G401.6 (cell line): ENCODE measurements around the gene S100A14.
"Not testable (repeated sequence)": the region's sequence is repeated elsewhere in the genome, so short reads cannot be mapped to it uniquely, and the experiment has no call there.

Source experiments
- FAIRE-seq: peaks from 2 replicates; lab custom pipeline; 2012; peaks lifted over from hg19 to GRCh38; lab: Jason Lieb, UNC

S100A14 gene

GRCh38 chr1:153614906-153615305 is 1.2 kb downstream of the S100A14 start:
- FAIRE-seq, result no peak

GRCh38 chr1:153614189-153614900 is 1.8 kb downstream of the S100A14 start:
- FAIRE-seq, result no peak

DNA sequence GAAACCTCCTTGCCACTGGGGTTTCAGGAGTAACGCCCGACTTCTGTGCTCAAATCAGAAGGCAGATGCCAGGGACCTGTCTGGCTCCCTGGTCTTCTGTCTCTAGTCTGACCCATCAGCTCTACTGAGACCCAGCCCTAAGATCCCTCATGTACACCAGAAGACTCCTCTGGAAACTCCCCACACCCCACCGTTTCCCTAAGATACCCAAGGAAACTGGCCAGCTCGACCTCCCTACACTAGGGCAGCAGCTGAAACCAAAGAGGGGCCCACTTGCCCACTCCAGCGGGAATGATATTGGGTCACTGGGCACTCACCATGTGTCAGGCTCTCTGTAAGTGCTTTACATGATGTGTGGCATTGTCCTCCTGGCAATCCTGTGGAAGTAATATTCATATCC is 2.7 kb downstream of the S100A14 start:
- no peak for FAIRE-seq

- no peak for FAIRE-seq
These were observed 3.3 kb downstream of the S100A14 start, which contains the start of gene S100A16 for GRCh38 chr1:153612755-153613331. S100A16 (minus strand) TSS chr1:153613137; CDS start chr1:153608151, 4,986 bp downstream.

DNA sequence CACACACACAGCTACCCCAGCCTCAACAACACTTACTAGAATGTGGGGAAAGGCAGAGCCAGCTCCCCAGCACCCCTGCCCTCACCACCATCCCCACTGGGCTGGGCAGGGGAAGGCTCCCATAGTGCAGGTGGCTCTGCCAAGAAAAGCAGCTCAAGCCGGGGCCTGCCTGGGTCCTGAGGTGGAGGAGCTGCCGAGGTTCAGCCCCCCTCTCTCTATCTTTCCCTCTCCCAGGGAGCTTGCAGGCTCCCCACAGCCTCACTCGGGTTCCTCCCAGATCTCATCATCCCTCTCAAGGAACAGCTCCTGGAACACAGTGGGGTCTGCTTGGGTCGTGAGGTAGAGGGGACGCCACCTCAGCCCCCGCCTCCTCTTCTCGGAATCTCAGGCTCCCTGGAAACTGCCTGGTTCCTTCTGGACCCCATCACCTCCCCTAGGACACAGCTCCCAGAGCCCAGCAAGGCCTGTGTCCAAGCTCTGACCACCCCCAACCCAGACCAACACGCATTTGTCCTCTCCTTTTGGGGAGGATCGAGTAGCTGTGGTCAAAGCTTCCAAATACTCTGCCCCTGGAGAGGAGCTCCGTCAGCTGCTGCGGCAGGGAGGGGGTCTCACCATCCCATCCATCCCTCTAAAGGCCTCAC is 3.9 kb downstream of the S100A14 start:
- FAIRE-seq, result no peak

GRCh38 chr1:153611356-153611755 is 4.8 kb downstream of the S100A14 start:
- FAIRE-seq, result no peak

DNA sequence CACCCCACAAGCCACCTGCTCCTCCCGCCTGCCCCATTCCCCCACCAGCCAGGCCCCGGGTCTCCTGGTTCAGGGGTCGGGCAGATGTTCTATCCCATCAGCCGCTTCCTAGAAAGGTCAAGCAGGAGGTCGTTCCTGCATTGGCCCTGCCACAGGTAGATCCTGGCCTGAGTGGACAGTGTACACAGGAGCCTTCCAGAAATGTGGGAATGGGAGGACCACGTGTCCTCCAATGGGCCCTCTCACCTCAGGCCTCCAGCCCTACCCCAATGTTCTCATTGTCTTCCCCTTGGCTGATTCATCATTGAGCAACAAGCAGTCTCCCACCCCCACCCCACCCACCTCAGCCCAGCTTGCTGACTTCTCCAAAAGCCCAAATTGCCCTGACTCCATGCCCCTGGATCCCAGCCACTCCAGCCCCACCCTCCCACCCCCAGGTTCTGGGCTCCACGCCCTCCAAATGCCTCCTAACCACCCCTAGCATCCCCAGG is 5.3 kb downstream of the S100A14 start:
- no peak for FAIRE-seq

DNA sequence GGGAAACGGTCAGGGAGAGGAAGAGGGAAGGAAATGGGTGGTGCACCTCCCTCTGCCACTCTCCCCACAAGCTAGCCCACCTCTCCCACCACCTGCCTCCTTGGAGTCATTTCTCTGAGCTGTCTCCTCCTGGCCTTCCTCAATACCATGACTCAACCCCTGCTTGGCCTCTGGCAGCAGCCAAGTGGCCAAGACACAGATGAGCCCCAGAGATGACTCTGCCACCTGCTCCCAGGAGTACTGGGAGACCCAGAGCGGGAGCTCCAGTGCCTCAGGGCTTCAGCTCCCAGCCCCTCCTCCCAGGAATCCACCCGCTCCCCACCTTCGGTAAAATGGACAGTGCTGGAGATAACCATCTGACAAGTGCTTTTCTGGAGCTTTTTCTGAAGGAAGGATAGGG is 5.8 kb downstream of the S100A14 start:
- FAIRE-seq, result no peak

- FAIRE-seq, result no peak
These were observed 6.6 kb downstream of the S100A14 start for GRCh38 chr1:153609585-153609907.

- FAIRE-seq, result no peak
These were observed 7.2 kb downstream of the S100A14 start for GRCh38 chr1:153608742-153609584.

GRCh38 chr1:153608089-153608682 is 7.9 kb downstream of the S100A14 start:
- no peak for FAIRE-seq

DNA sequence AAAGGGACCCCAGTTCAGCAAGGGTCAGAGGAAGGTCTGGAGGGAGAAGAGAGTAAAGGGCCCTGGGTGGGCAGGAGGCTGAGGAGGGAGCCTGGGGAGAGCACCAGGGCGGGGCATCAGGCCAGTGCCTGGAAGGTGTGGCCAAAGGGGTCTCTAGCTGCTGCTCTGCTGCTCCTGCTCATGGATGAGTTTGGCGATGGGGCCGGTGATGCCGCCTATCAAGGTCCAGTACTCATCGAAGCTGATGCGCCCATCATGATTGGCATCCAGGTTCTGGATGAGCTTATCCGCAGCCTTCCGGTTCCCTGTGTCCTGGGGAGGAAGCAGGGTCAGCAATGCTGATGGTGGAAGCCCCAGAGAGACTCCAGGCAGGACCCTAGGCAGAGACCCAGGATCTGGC is 8.7 kb downstream of the S100A14 start:
- no peak for FAIRE-seq

- no peak for FAIRE-seq
These were observed 9.9 kb downstream of the S100A14 start for GRCh38 chr1:153606194-153606593.

DNA sequence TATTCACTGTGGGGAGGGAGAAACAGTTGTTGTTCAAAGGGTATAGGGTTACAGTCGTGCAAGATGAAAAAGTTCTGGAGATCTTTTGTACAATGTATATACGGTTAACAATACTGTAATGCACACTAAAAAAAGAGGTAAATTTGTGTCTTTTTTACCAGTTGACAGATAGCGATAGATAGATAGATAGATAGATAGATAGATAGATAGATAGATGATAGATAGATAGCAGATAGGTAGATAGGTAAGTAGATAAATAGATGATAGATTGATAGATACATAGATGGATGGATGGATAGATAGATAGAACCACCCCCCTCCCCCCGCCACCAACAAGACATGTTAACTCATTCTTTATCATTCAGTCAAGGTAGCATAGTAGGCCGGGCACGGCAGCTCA is 13.4 kb downstream of the S100A14 start:
- FAIRE-seq, result no peak

GRCh38 chr1:153599847-153600246 is 16.3 kb downstream of the S100A14 start:
- no peak for FAIRE-seq

- FAIRE-seq, result no peak
These were observed 17.6 kb downstream of the S100A14 start for GRCh38 chr1:153598309-153599172.

DNA sequence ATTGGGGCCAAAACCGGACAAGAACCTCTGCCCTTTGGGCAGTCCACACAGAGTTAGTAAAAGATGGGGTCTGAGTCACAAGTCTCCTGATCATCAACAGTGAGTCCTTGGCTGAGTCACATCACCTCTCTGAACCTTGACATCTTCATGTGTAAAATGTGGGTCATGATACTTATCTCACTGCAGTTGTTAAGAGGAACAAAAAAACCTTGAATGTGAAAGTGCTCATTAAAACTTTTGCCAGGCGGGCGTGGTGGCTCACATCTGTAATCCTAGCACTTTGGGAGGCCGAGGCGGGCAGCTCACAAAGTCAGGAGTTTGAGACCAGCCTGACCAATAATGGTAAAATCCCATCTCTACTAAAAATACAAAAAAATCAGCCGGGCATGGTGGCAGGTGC is 18.9 kb downstream of the S100A14 start:
- FAIRE-seq, result no peak

- FAIRE-seq, result no peak
These were observed 23.4 kb downstream of the S100A14 start for GRCh38 chr1:153592748-153593147.

- FAIRE-seq, result no peak
These were observed 27.6 kb downstream of the S100A14 start for GRCh38 chr1:153588482-153588881.

DNA sequence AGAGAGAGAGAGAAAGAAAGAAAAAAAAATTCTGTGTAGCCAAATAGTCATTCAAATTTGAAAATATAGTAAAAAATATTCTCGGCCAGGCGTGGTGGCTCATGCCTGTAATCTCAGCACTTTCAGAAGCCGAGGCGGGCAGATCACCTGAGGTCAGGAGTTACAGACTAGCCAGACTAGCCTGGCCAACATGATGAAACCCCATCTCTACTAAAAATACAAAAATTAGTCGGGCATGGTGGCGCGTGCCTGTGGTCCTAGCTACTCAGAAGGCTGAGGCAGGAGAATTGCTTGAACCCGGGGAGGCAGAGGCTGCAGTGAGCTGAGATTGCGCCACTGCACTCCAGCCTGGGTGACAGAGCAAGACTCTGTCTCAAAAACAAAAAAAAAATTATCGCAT is 28.1 kb downstream of the S100A14 start:
- FAIRE-seq, result not testable (repeated sequence)

GRCh38 chr1:153587314-153587713 is 28.8 kb downstream of the S100A14 start:
- no peak for FAIRE-seq
